ENCODE results near the gene KIF1B.
"Not testable (repeated sequence)": the region's sequence is repeated elsewhere in the genome, so short reads cannot be mapped to it uniquely, and the experiment has no call there.

Gene KIF1B

GRCh38 chr1:10189659-10190058, 20.7 kb upstream of the KIF1B start:
- DNase-seq (ENCODE audit: low read depth in 3 of 3) = no peak

DNA sequence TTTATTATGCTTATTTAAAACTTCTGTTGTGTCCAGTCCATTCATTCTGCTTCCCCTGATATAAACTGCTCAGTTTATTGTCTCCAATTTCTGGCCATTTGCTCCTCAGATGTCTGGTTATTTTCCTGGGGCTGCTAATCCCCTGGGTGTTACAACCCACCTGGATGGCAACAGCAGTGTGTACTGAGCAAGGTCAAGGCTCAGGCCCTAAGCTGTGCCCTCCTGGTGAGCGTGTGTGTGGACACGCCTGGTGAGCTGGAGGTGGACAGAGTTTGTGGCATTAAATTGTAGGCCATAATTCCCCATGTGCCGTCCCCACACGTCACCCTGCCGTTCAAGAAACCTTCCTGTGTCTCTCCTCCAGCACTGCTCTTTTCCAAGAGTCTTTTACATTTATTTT, 18.1 kb upstream of the KIF1B start:
- DNase-seq (ENCODE audit: low read depth in 3 of 3) = no peak

DNA sequence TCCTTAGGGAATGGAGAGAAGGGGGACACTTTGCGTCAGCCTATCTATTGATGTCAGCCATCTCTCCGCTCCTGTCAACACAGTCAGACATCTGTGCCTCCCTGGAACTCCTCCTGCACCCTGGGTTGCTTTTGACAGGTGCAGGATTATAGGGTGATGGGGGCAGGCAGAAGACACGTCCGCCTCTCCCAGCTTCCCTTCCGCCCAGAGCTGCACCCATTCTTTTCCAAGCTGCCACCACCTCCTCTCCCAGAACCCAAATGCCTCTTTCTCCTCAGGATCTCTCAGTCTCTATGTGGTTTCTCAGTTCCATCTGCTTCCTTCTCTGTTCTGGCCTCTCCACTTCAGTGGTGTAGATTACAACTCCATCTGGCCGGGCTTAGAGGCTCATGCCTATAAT, 17.1 kb upstream of the KIF1B start:
- no peak for DNase-seq (ENCODE audit: low read depth in 3 of 3)

DNA sequence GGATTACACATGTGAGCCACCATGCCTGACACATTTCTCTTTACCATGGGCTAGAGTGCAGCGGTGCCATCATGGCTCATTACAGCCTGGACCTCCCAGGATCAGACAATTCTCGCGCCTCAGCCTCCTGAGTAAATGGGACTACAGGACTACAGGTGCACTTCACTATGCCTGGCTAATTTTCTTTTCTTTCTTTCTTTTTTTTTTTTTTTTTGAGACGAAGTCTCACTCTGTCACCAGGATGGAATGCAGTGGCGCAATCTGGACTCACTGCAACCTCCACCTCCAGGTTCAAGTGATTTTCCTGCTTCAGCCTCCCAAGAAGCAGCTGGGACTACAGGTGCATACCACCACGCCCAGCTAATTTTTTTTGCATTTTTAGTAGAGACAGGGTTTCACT, 14.8 kb upstream of the KIF1B start:
- DNase-seq (ENCODE audit: low read depth in 3 of 3) = no peak

GRCh38 chr1:10196976-10197375, 13.4 kb upstream of the KIF1B start:
- no peak for DNase-seq (ENCODE audit: low read depth in 3 of 3)

DNA sequence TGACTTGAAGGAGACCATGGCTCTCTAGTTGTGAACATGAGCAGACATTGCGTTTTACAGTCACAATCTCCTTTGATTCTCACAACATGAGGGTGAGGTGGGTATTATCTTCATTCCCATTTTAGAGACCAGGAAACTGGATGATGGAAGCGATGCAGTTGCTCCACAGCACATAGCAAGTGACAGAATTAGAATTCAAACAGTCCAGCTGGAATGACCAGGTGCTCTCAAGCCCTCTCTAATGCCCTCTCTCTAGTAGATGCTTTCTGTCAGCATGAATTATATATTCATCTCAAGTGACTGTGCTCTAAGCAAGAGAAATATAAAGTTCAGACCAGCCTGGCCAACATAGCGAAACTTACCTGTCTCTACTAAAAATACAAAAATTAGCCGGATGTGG, 9.8 kb upstream of the KIF1B start:
- no peak for DNase-seq (ENCODE audit: low read depth in 3 of 3)

DNA sequence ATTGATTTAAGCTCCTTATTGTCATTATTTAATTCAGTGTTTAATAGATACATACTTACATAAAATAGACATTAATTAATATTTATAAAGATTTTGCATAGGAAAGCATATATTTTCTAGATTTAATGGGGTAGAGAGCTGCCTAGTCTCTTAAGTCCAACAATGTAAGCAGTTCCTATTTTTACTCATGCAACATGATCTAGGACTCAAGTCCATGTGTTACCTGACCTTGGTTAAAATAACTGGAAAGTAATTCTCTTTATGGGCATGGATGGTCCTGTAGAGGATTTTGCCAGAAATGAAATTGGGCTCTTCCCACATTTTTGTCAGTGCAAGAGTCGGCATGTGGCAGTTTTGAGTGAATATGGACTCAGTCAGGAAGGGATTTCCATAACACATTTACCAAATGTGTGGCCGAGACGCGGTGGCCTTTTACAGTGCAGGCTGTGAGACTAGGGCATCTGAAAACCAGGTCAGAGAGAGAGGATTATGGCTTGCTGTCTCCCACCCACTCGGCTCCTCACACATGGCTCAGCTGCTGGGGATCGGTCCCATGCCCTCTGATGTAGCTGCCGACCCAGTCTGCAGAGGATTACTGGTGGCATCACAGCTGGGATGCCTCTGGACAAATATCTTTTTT, 6.2 kb upstream of the KIF1B start:
- DNase-seq (ENCODE audit: low read depth in 3 of 3) = no peak

DNA sequence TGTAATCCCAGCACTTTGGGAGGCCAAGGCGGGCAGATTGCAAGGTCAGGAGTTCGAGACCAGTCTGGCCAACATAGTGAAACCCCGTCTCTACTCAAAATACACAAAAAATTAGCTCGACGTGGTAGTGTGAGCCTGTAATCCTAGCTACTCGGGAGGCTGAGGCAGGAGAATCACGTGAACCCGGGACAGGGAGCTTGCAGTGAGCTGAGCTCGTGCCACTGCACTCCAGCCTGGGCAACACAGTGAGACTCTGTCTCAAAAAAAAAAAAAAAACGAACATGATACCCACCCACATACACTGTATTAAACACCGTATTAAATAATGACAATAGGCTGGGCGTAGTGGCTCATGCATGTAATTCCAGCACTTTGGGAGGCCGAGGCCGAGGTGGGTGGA, 5.2 kb upstream of the KIF1B start:
- DNase-seq (ENCODE audit: low read depth in 3 of 3) = not testable (repeated sequence)

DNA sequence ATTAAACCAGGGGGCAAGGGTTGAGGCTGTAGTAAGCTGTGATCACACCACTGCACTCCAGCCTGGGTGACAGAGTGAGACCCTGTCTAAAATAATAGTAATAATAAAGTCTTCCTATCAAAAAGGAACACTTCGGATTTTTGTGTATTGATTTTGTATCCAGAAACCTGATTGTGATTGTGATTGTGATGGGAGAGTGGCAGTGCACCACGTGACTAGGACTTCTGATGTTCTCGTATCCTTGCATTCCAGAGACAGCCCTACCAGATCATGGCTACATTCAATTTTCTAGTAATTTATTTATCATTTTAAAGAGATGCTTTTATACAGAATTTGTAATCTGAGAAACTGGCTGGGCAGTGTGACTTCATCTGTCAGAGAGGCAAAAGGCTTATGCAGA, 2.6 kb upstream of the KIF1B start:
- no peak for DNase-seq (ENCODE audit: low read depth in 3 of 3)

DNA sequence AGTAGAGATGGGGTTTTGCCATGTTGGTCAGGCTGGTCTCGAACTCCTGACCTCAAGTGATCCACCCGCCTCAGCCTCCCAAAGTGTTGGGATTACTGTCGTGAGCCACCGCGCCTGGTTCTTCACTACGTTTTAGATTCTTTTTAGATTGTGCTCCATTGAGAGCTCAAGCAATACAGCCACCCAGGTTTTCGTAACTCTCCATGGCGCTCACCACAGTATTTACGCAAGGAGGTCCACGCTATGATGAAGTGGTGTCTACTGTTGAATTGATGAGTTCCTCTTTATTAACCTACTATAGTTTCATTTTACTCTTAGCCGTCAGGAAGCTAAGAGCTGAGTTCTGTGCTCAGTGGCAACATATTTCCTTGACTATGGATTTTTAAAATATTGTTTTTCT, 1.8 kb upstream of the KIF1B start:
- no peak for DNase-seq (ENCODE audit: low read depth in 3 of 3)

GRCh38 chr1:10209590-10209904, 823 bp upstream of the KIF1B start:
- no peak for DNase-seq (ENCODE audit: low read depth in 3 of 3)

GRCh38 chr1:10210841-10211804, 753 bp downstream of the KIF1B start:
- no peak for DNase-seq (ENCODE audit: low read depth in 3 of 3)

- no peak for DNase-seq (ENCODE audit: low read depth in 3 of 3)
Measured at GRCh38 chr1:10211805-10212410, 1.5 kb downstream of the KIF1B start.

GRCh38 chr1:10212476-10212875, 2.1 kb downstream of the KIF1B start:
- DNase-seq (ENCODE audit: low read depth in 3 of 3) = no peak

DNA sequence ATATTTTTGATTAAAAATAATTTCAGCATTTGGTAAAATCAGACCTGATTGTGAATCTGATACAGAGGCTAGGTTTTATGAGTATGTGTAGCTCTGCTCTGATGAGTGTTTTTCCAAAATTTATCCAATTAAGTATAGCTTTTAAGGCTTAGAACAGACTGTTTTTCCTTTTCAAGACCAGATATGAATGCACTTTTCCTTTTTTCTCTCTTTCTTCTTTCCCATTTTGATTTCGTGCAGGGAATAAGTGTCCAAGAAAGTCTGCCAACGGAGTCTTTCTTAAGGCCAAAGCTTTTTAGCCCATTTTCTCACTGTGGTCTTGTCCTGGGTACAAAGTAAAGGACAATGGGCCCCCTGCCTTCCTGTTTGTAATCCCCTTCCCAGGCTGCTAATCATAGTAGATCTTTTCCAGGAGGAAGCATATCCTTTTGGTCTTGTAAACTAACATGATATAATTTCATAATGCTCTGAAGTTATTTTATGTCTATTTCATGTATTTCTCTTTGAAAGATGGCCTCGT, 2.9 kb downstream of the KIF1B start:
- DNase-seq (ENCODE audit: low read depth in 3 of 3) = no peak

- no peak for DNase-seq (ENCODE audit: low read depth in 3 of 3)
Measured at GRCh38 chr1:10216090-10216749, 5.8 kb downstream of the KIF1B start.

- no peak for DNase-seq (ENCODE audit: low read depth in 3 of 3)
Measured at GRCh38 chr1:10217748-10218441, 7.5 kb downstream of the KIF1B start.

DNA sequence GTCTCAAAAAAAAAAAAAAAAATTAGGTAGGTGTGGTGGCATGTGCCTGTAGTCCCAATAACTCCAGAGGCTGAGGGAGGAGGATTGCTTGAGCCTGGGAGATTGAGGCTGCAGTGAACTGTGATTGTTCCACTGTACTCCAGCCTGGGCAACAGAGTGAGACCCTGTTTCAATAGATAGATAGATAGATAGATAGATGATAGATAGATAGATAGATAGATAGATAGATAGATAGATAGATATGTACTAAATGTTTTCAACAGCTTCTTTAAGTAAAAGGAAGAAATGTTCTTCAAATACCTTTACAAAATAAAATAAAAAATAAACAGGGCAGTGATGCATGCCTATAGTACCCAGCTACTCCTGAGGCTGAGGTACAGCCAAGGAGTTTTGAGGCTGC, 9.8 kb downstream of the KIF1B start:
- no peak for DNase-seq (ENCODE audit: low read depth in 3 of 3)

DNA sequence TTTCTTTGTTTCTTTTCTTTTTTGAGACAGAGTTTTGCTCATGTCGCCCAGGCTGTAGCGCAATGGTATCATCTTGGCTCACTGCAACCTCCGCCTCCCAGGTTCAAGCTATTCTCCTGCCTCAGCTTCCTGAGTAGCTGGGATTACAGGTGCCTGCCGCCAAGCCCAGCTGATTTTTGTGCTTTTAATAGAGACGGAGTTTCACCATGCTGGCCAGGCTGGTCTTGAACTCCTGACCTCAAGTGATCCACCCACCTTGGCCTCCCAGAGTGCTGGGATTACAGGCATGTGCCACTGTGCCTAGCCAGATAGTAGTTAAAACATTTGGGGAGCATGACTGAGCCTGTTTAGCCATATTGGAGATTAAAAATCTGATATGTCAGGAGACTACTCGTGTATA, 10.3 kb downstream of the KIF1B start:
- not testable (repeated sequence) for DNase-seq (ENCODE audit: low read depth in 3 of 3)

GRCh38 chr1:10225573-10225972, 15.2 kb downstream of the KIF1B start:
- DNase-seq (ENCODE audit: low read depth in 3 of 3) = no peak

- no peak for DNase-seq (ENCODE audit: low read depth in 3 of 3)
Measured at GRCh38 chr1:10228528-10228927, 18.2 kb downstream of the KIF1B start.

GRCh38 chr1:10229903-10230302, 19.5 kb downstream of the KIF1B start:
- DNase-seq (ENCODE audit: low read depth in 3 of 3) = no peak

Measured in stimulated activated CD4-positive, alpha-beta T cell treated with anti-CD3 and anti-CD28 coated beads, TNF-alpha, amount 100 ng/mL, for 48 hours (primary cell).